BLaER1 treated with 17β-estradiol and CSF1 and Interleukin-3, amounts not matched to agents 10 nM and 100 nM (cell line): ENCODE results near the gene PSMB10.
"Not testable (repeated sequence)": the region's sequence is repeated elsewhere in the genome, so short reads cannot be mapped to it uniquely, and the experiment has no call there.

Source experiments
- H3K27ac ChIP-seq, 11 experiments: shearing (Covaris generic); formaldehyde crosslinking; 2 replicates each; pipeline ENCODE4 v1.8.1; 2022
- H3K27me3 ChIP-seq, 11 experiments: shearing (Covaris generic); formaldehyde crosslinking; 2 replicates each; pipeline ENCODE4 v1.8.1; 2022
- H3K36me3 ChIP-seq, 11 experiments: shearing (Covaris generic); formaldehyde crosslinking; 2 replicates each; pipeline ENCODE4 v1.8.1; 2022
- H3K4me1 ChIP-seq, 10 experiments: shearing (Covaris generic); formaldehyde crosslinking; 2 replicates each; pipeline ENCODE4 v1.8.1; 2022
- H3K4me2 ChIP-seq, 11 experiments: shearing (Covaris generic); formaldehyde crosslinking; 2 replicates each; pipeline ENCODE4 v1.8.1; 2022
- H3K4me3 ChIP-seq, 10 experiments: shearing (Covaris generic); formaldehyde crosslinking; 2 replicates each; pipeline ENCODE4 v1.8.1; 2022
- H3K9ac ChIP-seq, 11 experiments: shearing (Covaris generic); formaldehyde crosslinking; 2 replicates each; pipeline ENCODE4 v1.8.1; 2022
- H3K9me3 ChIP-seq, 11 experiments: shearing (Covaris generic); formaldehyde crosslinking; replicated peaks in 1 of 11; 2 replicates each; pipeline ENCODE4 v1.8.1; 2022
- H4K20me1 ChIP-seq, 11 experiments: shearing (Covaris generic); formaldehyde crosslinking; 2 replicates each; pipeline ENCODE4 v1.8.1; 2022
- Cebpa-rat ChIP-seq, 11 experiments: shearing (Covaris generic); IDR thresholded peaks; 2 replicates each; pipeline ENCODE4 v1.8.1; 2022

PSMB10 gene

GRCh38 chr16:67936124-67936879, at the start of gene PSMB10:
PSMB10 (minus strand) TSS chr16:67936850; CDS start chr16:67936749, 101 bp downstream.
- Histone ChIP-seq H3K27ac (peak within 1 kb of the TSS; percentile 81 to 98 (median 94)), H3K4me3 (peak within 1 kb of the TSS; percentile 73 to 97 (median 90)), H3K4me1 (peaks cover 40 to 60% (median 47%) of the 10 kb centered on the region in 10 experiments), H3K4me2 (peak within 1 kb of the TSS; percentile 75 to 96 (median 94)), H3K9ac (peak within 1 kb of the TSS; percentile 89 to 98 (median 93)), H3K27me3 (no peaks in the 10 kb centered on the region), H3K9me3 (no peaks in the 10 kb centered on the region), H3K36me3 (peaks cover 32 to 57% (median 41%) of the 10 kb centered on the region in 11 experiments), H4K20me1 (peaks cover 19 to 43% (median 38%) of the 10 kb centered on the region in 11 experiments)
- TF ChIP-seq Cebpa-rat (IDR thresholded peaks at IDR 0.05): no peak

GRCh38 chr16:67982011-67982696, 45.5 kb upstream of the PSMB10 start:
- Histone ChIP-seq H3K9ac (no peak overlapping the region), H3K9me3 (peaks cover 0 to 10% (median 0%) of the 10 kb centered on the region in 11 experiments; a peak in 4 of 22 replicates), H3K27me3 (no peaks in the 10 kb centered on the region), H3K4me1 (peaks cover 27 to 41% (median 36%) of the 10 kb centered on the region in 10 experiments), H3K27ac (no peak overlapping the region), H3K4me2 (no peak overlapping the region), H4K20me1 (0 out of 22 replicates have a peak, but pooled peaks cover 0 to 5% (median 0%) of the 10 kb centered on the region in 11 experiments), H3K36me3 (no peaks in the 10 kb centered on the region), H3K4me3 (no peak overlapping the region)
- no peak for TF ChIP-seq Cebpa-rat (IDR thresholded peaks at IDR 0.05)

GRCh38 chr16:67979955-67980678, 43.5 kb upstream of the PSMB10 start, which contains the start of gene DPEP3:
DPEP3 (minus strand) TSS chr16:67980499; CDS start chr16:67980380, 119 bp downstream.
- Histone ChIP-seq H3K9ac (no peak within 1 kb of the TSS), H3K4me2 (no peak within 1 kb of the TSS), H3K27ac (no peak within 1 kb of the TSS), H3K4me3 (no peak within 1 kb of the TSS), H3K27me3 (no peaks in the 10 kb centered on the region), H3K4me1 (peaks cover 18 to 26% (median 20%) of the 10 kb centered on the region in 10 experiments), H3K9me3 (peaks cover 0 to 10% (median 0%) of the 10 kb centered on the region in 11 experiments; a peak in 4 of 22 replicates), H4K20me1 (peaks cover 0 to 5% (median 0%) of the 10 kb centered on the region in 11 experiments; a peak in 1 of 22 replicates), H3K36me3 (no peaks in the 10 kb centered on the region)
- no peak for TF ChIP-seq Cebpa-rat (IDR thresholded peaks at IDR 0.05)

GRCh38 chr16:67977469-67978227, 41.0 kb upstream of the PSMB10 start:
- Histone ChIP-seq H3K4me1 (peaks cover 0 to 7% (median 0%) of the 10 kb centered on the region in 10 experiments; a peak in 1 of 20 replicates), H3K9ac (no peak overlapping the region), H3K9me3 (peaks cover 0 to 3% (median 0%) of the 10 kb centered on the region in 11 experiments; a peak in 2 of 22 replicates), H4K20me1 (peaks cover 0 to 5% (median 0%) of the 10 kb centered on the region in 11 experiments; a peak in 1 of 22 replicates), H3K27ac (no peak overlapping the region), H3K4me3 (no peak overlapping the region), H3K4me2 (no peak overlapping the region), H3K36me3 (no peaks in the 10 kb centered on the region), H3K27me3 (no peaks in the 10 kb centered on the region)
- TF ChIP-seq Cebpa-rat (IDR thresholded peaks at IDR 0.05): no peak

GRCh38 chr16:67977005-67977404, 40.4 kb upstream of the PSMB10 start:
- Histone ChIP-seq H3K9ac (no peak overlapping the region), H3K27me3 (no peaks in the 10 kb centered on the region), H3K4me1 (peaks cover 0 to 7% (median 0%) of the 10 kb centered on the region in 10 experiments; a peak in 1 of 20 replicates), H3K9me3 (no peaks in the 10 kb centered on the region), H3K4me2 (no peak overlapping the region), H3K27ac (no peak overlapping the region), H3K4me3 (no peak overlapping the region), H3K36me3 (no peaks in the 10 kb centered on the region), H4K20me1 (peaks cover 0 to 5% (median 0%) of the 10 kb centered on the region in 11 experiments; a peak in 1 of 22 replicates)
- no peak for TF ChIP-seq Cebpa-rat (IDR thresholded peaks at IDR 0.05)

GRCh38 chr16:67976205-67976604, 39.6 kb upstream of the PSMB10 start:
- no peaks in the 10 kb centered on the region for H3K9me3 ChIP-seq
- H3K9ac ChIP-seq: no peak overlapping the region
- no peaks in the 10 kb centered on the region for H3K36me3 ChIP-seq
- H3K27me3 ChIP-seq: no peaks in the 10 kb centered on the region
- TF ChIP-seq Cebpa-rat (IDR thresholded peaks at IDR 0.05): no peak
- H3K27ac ChIP-seq: no peak overlapping the region
- H4K20me1 ChIP-seq: peaks cover 0 to 5% (median 0%) of the 10 kb centered on the region in 11 experiments; a peak in 1 of 22 replicates
- H3K4me3 ChIP-seq: no peak overlapping the region
- peaks cover 0 to 7% (median 0%) of the 10 kb centered on the region in 10 experiments; a peak in 1 of 20 replicates for H3K4me1 ChIP-seq
- no peak overlapping the region for H3K4me2 ChIP-seq

GRCh38 chr16:67975321-67976105, 38.9 kb upstream of the PSMB10 start:
- TF ChIP-seq Cebpa-rat (IDR thresholded peaks at IDR 0.05): no peak
- no peaks in the 10 kb centered on the region for H3K9me3 ChIP-seq
- H3K4me3 ChIP-seq: no peak overlapping the region
- no peak overlapping the region for H3K9ac ChIP-seq
- no peaks in the 10 kb centered on the region for H3K27me3 ChIP-seq
- no peak overlapping the region for H3K27ac ChIP-seq
- H3K4me1 ChIP-seq: peaks cover 0 to 7% (median 0%) of the 10 kb centered on the region in 10 experiments; a peak in 1 of 20 replicates
- no peaks in the 10 kb centered on the region for H3K36me3 ChIP-seq
- peaks cover 0 to 5% (median 0%) of the 10 kb centered on the region in 11 experiments; a peak in 1 of 22 replicates for H4K20me1 ChIP-seq
- no peak overlapping the region for H3K4me2 ChIP-seq

GRCh38 chr16:67972285-67972684, 35.6 kb upstream of the PSMB10 start:
- not testable (repeated sequence) for H3K4me3 ChIP-seq, H3K27ac ChIP-seq, H3K4me2 ChIP-seq, H4K20me1 ChIP-seq, H3K36me3 ChIP-seq, H3K27me3 ChIP-seq, H3K9me3 ChIP-seq, H3K9ac ChIP-seq
- peaks cover 4 to 23% (median 14%) of the 10 kb centered on the region in 10 experiments for H3K4me1 ChIP-seq
